Panc1 (cell line): ENCODE measurements around the gene ZP2. TPM values are rescaled to one million over a fixed set of nuclear protein-coding genes. Genes with fewer than 3 reads are reported as not detected.
A peak's percentile ranks its signal among the peaks of the same experiment; 100 is the strongest.

Experiments used
- ATAC-seq: fragments of 200-7000 bp; cut with Tn5 transposase; 2 replicates; pipeline ENCODE4 v1.9.1; 2020; ENCODE audit warnings: mild to moderate bottlenecking, moderate library complexity
- BruUV-seq: library from RNA; stranded (reverse); fragments of 400-500 nt; replicated peaks from 2 replicates; lab custom pipeline; 2021; lab: Mats Ljungman, UMichigan
- CTCF ChIA-PET: fragments of 300-600 bp; sonication (Branson Sonifier 250); formaldehyde crosslinking; loops from one replicate; lab custom pipeline; 2022; ENCODE audit warnings: antibody characterized with exemption; lab: Charles Lee
- POLR2A ChIA-PET: fragments of 300-600 bp; sonication (Branson Sonifier 250); formaldehyde crosslinking; loops from one replicate; lab custom pipeline; 2022; ENCODE audit warnings: antibody characterized with exemption; lab: Charles Lee
- DNase-seq: peaks from one replicate; pipeline ENCODE4 v3.0.0-alpha.2; 2010; ENCODE audit warnings: low read depth, low spot score
- H3K27ac ChIP-seq: 2 replicates; pipeline ENCODE4 v1.5.1; 2011; ENCODE audit warnings: mild to moderate bottlenecking, low read length, inconsistent platforms
- H3K27me3 ChIP-seq: fragments of 200-500 bp; sonication (Bioruptor generic); 2 replicates; pipeline ENCODE4 v1.6.0; 2014; ENCODE audit warnings: low read length, inconsistent platforms; ENCODE audit not compliant: control insufficient read depth, insufficient read depth
- H3K36me3 ChIP-seq: fragments of 200-500 bp; sonication (Bioruptor generic); 2 replicates; pipeline ENCODE4 v1.5.1; 2014; ENCODE audit warnings: inconsistent platforms, mild to moderate bottlenecking, low read length, moderate library complexity; ENCODE audit not compliant: control insufficient read depth, insufficient read depth
- H3K4me1 ChIP-seq: 2 replicates; pipeline ENCODE4 v1.5.1; 2011; ENCODE audit warnings: inconsistent platforms, mild to moderate bottlenecking, low read length, moderate library complexity; ENCODE audit not compliant: control insufficient read depth, insufficient read depth
- H3K4me3 ChIP-seq, 2 experiments: 2 replicates each; pipeline ENCODE4 v1.5.1; 2011 to 2012; ENCODE audit warnings: low read depth in 2 of 2, low read length in 2 of 2, mild to moderate bottlenecking in 2 of 2, inconsistent platforms in 1 of 2, moderate library complexity in 1 of 2
- H3K9me3 ChIP-seq: fragments of 200-500 bp; sonication (Bioruptor generic); 2 replicates; pipeline ENCODE4 v1.5.1; 2014; ENCODE audit warnings: low read depth, mild to moderate bottlenecking, inconsistent platforms, low read length, moderate library complexity; ENCODE audit not compliant: control insufficient read depth, insufficient read depth
- CTCF ChIP-seq: fragments of 450-650 bp; IDR thresholded peaks from 2 replicates; pipeline ENCODE4 v1.5.1; 2017; ENCODE audit warnings: mild to moderate bottlenecking
- POLR2AphosphoS5 ChIP-seq: IDR thresholded peaks from 2 replicates; pipeline ENCODE4 v1.6.1; 2012; ENCODE audit warnings: mild to moderate bottlenecking, low read depth, low read length, moderate library complexity
- SIN3A ChIP-seq: IDR thresholded peaks from 2 replicates; pipeline ENCODE4 v1.6.1; 2012; ENCODE audit warnings: low read depth, mild to moderate bottlenecking, low read length, moderate library complexity, borderline replicate concordance; ENCODE audit not compliant: insufficient read depth
- TCF7L2 ChIP-seq: IDR thresholded peaks from 2 replicates; pipeline ENCODE4 v1.6.1; 2011; ENCODE audit warnings: mild to moderate bottlenecking, low read depth, low read length, inconsistent platforms
- in situ Hi-C: cut with HindIII; loops from 2 replicates; pipeline ENCODE4 v1.10.0; 2016; ENCODE audit warnings: low sequenced_read_pairs, low pct_unique_long_range_greater_than_20kb
- intact Hi-C: fragments of 100-400 bp; cut with micrococcal nuclease; formaldehyde crosslinking; loops from one replicate; pipeline ENCODE4 v1.10.0; 2022; ENCODE audit not compliant: unreplicated experiment
- total RNA-seq: library from RNA; stranded (reverse); gene quantifications from one replicate; pipeline ENCODE4 v1.2.1, GENCODE V29; 2021; ENCODE audit not compliant: unreplicated experiment
- TF ChIP-seq, protein P1 (sequence below), 2 experiments: IDR thresholded peaks; 2 replicates each; pipeline ENCODE4 v1.6.1; 2011 to 2012; ENCODE audit warnings: low read depth in 2 of 2, control low read depth in 1 of 2, low read length in 1 of 2, mild to moderate bottlenecking in 1 of 2, moderate library complexity in 1 of 2; ENCODE audit not compliant: insufficient read depth in 1 of 2

ZP2 gene
- total RNA-seq, 1 experiment from 2014 or later: not detected

GRCh38 chr16:21167929-21168602 is 43.3 kb downstream of the ZP2 start:
- H3K9me3 ChIP-seq: no peaks in the 10 kb centered on the region
- no TSS peak for BruUV-seq
- no peaks in the 10 kb centered on the region for H3K4me1 ChIP-seq
- in situ Hi-C loops: no loop called here
- ChIA-PET CTCF (interaction anchor here (0.7 to 1.0 kb wide), 2 partner anchors 88 to 133 kb away, joined by 4 to 7 read pairs; no protein-coding TSS in a partner anchor), POLR2A (no interaction called here)
- no peaks in the 10 kb centered on the region for H3K27me3 ChIP-seq
- no peaks in the 10 kb centered on the region for H3K36me3 ChIP-seq
- TF ChIP-seq SIN3A (no peak), TCF7L2 (no peak), CTCF (no peak), POLR2AphosphoS5 (no peak)
- TF ChIP-seq, protein P1, sequence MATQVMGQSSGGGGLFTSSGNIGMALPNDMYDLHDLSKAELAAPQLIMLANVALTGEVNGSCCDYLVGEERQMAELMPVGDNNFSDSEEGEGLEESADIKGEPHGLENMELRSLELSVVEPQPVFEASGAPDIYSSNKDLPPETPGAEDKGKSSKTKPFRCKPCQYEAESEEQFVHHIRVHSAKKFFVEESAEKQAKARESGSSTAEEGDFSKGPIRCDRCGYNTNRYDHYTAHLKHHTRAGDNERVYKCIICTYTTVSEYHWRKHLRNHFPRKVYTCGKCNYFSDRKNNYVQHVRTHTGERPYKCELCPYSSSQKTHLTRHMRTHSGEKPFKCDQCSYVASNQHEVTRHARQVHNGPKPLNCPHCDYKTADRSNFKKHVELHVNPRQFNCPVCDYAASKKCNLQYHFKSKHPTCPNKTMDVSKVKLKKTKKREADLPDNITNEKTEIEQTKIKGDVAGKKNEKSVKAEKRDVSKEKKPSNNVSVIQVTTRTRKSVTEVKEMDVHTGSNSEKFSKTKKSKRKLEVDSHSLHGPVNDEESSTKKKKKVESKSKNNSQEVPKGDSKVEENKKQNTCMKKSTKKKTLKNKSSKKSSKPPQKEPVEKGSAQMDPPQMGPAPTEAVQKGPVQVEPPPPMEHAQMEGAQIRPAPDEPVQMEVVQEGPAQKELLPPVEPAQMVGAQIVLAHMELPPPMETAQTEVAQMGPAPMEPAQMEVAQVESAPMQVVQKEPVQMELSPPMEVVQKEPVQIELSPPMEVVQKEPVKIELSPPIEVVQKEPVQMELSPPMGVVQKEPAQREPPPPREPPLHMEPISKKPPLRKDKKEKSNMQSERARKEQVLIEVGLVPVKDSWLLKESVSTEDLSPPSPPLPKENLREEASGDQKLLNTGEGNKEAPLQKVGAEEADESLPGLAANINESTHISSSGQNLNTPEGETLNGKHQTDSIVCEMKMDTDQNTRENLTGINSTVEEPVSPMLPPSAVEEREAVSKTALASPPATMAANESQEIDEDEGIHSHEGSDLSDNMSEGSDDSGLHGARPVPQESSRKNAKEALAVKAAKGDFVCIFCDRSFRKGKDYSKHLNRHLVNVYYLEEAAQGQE (IDR thresholded peaks at IDR 0.05; ENCODE audit: insufficient read depth in 1 of 2, low read depth in 2 of 2, low read length in 1 of 2): no peak
- intact Hi-C loops: no loop called here
- no peak for DNase-seq
- no peak overlapping the region for H3K27ac ChIP-seq
- H3K4me3 ChIP-seq: no peak overlapping the region
- no peak for ATAC-seq

DNA sequence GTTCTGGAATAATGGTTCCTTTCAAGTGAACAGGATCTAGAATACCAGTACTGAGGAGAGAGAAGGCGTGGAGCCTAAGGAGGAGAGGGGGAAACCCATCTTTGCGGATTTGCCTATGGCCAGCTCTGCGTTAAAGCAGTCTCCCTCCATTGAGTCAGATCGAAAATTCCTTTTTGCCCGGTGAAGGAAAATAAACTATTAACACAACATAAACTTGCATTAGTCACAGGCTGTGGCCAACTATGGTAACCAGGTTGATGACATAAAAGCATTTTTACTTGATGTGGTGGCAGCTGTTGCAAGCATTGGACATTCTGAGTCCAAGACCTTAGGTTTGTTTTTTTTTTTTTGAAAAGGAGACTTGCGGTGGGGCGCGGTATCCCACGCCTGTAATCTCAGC is 44.0 kb downstream of the ZP2 start:
- Histone ChIP-seq H3K9me3 (no peaks in the 10 kb centered on the region), H3K4me3 (no peak overlapping the region), H3K27me3 (no peaks in the 10 kb centered on the region), H3K27ac (no peak overlapping the region), H3K36me3 (no peaks in the 10 kb centered on the region), H3K4me1 (no peaks in the 10 kb centered on the region)
- ATAC-seq (peak; percentile 68; the same call in 1 of the 2 replicates), DNase-seq (peak; percentile 83)
- ChIA-PET CTCF (interaction anchor here (0.6 to 0.7 kb wide), 2 partner anchors 47 to 88 kb away, joined by 4 to 8 read pairs; no protein-coding TSS in a partner anchor), POLR2A (no interaction called here)
- no peak for TF ChIP-seq POLR2AphosphoS5
- TF ChIP-seq CTCF: no peak
- no peak for TF ChIP-seq TCF7L2
- TF ChIP-seq, protein P1 (IDR thresholded peaks at IDR 0.05; ENCODE audit: insufficient read depth in 1 of 2, low read depth in 2 of 2, low read length in 1 of 2): no peak
- TF ChIP-seq SIN3A: no peak
- intact Hi-C loops: no loop called here
- BruUV-seq: no TSS peak
- in situ Hi-C loops: no loop called here
